Endodermal cell (in vitro differentiated cells): ENCODE measurements around the gene IL36B. TPM values are rescaled to one million over a fixed set of nuclear protein-coding genes. Genes with fewer than 3 reads are reported as not detected.

Source experiments
- DNase-seq: peaks from one replicate; pipeline ENCODE4 v3.0.0-alpha.2; 2017
- H3K27ac ChIP-seq: 2 replicates; pipeline ENCODE4 v1.5.1; 2013; ENCODE audit warnings: mild to moderate bottlenecking, low read depth, low read length, moderate library complexity
- H3K27me3 ChIP-seq: 2 replicates; pipeline ENCODE4 v1.6.1; 2013; ENCODE audit warnings: mild to moderate bottlenecking, low read length, moderate library complexity; ENCODE audit not compliant: insufficient read depth, control insufficient read depth, poor library complexity, severe bottlenecking
- H3K36me3 ChIP-seq: 2 replicates; pipeline ENCODE4 v1.7.0; 2013; ENCODE audit warnings: mild to moderate bottlenecking, low read length, moderate library complexity; ENCODE audit not compliant: control insufficient read depth, insufficient read depth
- H3K4me1 ChIP-seq: one replicate; pipeline ENCODE4 v1.7.0; 2013; ENCODE audit warnings: low read length; ENCODE audit not compliant: control insufficient read depth, insufficient read depth
- H3K4me3 ChIP-seq: 2 replicates; pipeline ENCODE4 v1.5.1; 2013; ENCODE audit warnings: mild to moderate bottlenecking, low read length, moderate library complexity
- H3K9ac ChIP-seq: 2 replicates; pipeline ENCODE4 v1.6.1; 2013; ENCODE audit warnings: mild to moderate bottlenecking, low read length, moderate library complexity; ENCODE audit not compliant: poor library complexity, severe bottlenecking; ENCODE audit errors: extremely low read depth
- H3K9me3 ChIP-seq: 2 replicates; pipeline ENCODE4 v1.6.1; 2013; ENCODE audit warnings: mild to moderate bottlenecking, low read length, moderate library complexity; ENCODE audit not compliant: control insufficient read depth
- H3K27ac Mint-ChIP-seq: 2 replicates; pipeline ENCODE4 v1.8.0; 2020; ENCODE audit warnings: mixed read lengths
- H3K27me3 Mint-ChIP-seq: 2 replicates; pipeline ENCODE4 v1.8.0; 2021; ENCODE audit warnings: mild to moderate bottlenecking, mixed read lengths; ENCODE audit not compliant: insufficient read depth
- H3K36me3 Mint-ChIP-seq: 2 replicates; pipeline ENCODE4 v1.8.0; 2020; ENCODE audit warnings: low read depth, mixed read lengths
- H3K4me1 Mint-ChIP-seq: 2 replicates; pipeline ENCODE4 v1.8.0; 2020; ENCODE audit warnings: mixed read lengths
- H3K4me3 Mint-ChIP-seq: 2 replicates; pipeline ENCODE4 v1.8.0; 2020; ENCODE audit warnings: mild to moderate bottlenecking, moderate library complexity, mixed read lengths
- H3K9me3 Mint-ChIP-seq: 2 replicates; pipeline ENCODE4 v1.8.0; 2020; ENCODE audit warnings: mild to moderate bottlenecking, mixed read lengths
- CTCF ChIP-seq: fragments of 200-600 bp; sonication (generic); conservative IDR thresholded peaks from 2 replicates; pipeline ENCODE4 v1.5.0; 2021; ENCODE audit warnings: antibody characterized with exemption, mild to moderate bottlenecking
- WGBS, 2 experiments: methylation state at CpG; one replicate each; pipeline versions ENCODE4 v1.1.5 to v1.1.7; 2013; ENCODE audit warnings: missing lambda C conversion rate in 2 of 2, mixed read lengths in 1 of 2; ENCODE audit not compliant: insufficient coverage in 1 of 2, insufficient read length in 1 of 2; 5-methylcytosine and 5-hydroxymethylcytosine counted together
- total RNA-seq, 2 donors: library from RNA; stranded (reverse); fragmentation: NEBNext Ultra II Directional in 1 of 2; extraction: Animal tissue kit (Norgen Biotek cat#: 25700) in 1 of 2; gene quantifications; 2 replicates in 1 of 2; 3 replicates in 1 of 2; pipeline ENCODE4 v1.2.1, GENCODE V29; 2021

The IL36B gene
- total RNA-seq, 2 donors from 2014 or later, result not detected

- Histone ChIP-seq H3K4me3 (no peak overlapping the region), H3K9ac (no peak overlapping the region), H3K27me3 (peaks cover 16% of the 10 kb centered on the region), H3K36me3 (no peaks in the 10 kb centered on the region), H3K4me1 (no peaks in the 10 kb centered on the region), H3K27ac (no peak overlapping the region), H3K9me3 (no peaks in the 10 kb centered on the region)
- Mint-ChIP-seq H3K4me1 (peaks cover 2% of the 10 kb centered on the region), H3K27ac (no peak overlapping the region), H3K36me3 (no peaks in the 10 kb centered on the region), H3K27me3 (peaks cover 18% of the 10 kb centered on the region), H3K4me3 (no peak overlapping the region), H3K9me3 (no peaks in the 10 kb centered on the region)
- no peak for TF ChIP-seq CTCF
- DNase-seq, result no peak
- WGBS, 2 experiments, result 94 to 95% methylated on average over 2 to 3 of the region's 3 CpGs
Measured at GRCh38 chr2:113038291-113038690, 14.4 kb downstream of the IL36B start.

GRCh38 chr2:113036763-113037162 lies 15.9 kb downstream of the IL36B start:
- Mint-ChIP-seq H3K27ac (no peak overlapping the region), H3K9me3 (no peaks in the 10 kb centered on the region), H3K27me3 (peaks cover 19% of the 10 kb centered on the region), H3K4me3 (no peak overlapping the region), H3K4me1 (peaks cover 2% of the 10 kb centered on the region), H3K36me3 (no peaks in the 10 kb centered on the region)
- WGBS, 2 experiments, result 93 to 100% methylated on average over 9 of the region's 9 CpGs
- DNase-seq, result no peak
- no peaks in the 10 kb centered on the region for H3K36me3 ChIP-seq
- H3K27ac ChIP-seq, result no peak overlapping the region
- H3K27me3 ChIP-seq, result peaks cover 30% of the 10 kb centered on the region
- H3K9ac ChIP-seq, result no peak overlapping the region
- no peaks in the 10 kb centered on the region for H3K9me3 ChIP-seq
- H3K4me1 ChIP-seq, result no peaks in the 10 kb centered on the region
- no peak overlapping the region for H3K4me3 ChIP-seq
- TF ChIP-seq CTCF, result no peak

GRCh38 chr2:113034016-113034415 lies 18.7 kb downstream of the IL36B start:
- no peak for TF ChIP-seq CTCF
- no peaks in the 10 kb centered on the region for H3K36me3 ChIP-seq
- no peaks in the 10 kb centered on the region for H3K4me1 Mint-ChIP-seq
- H3K27me3 ChIP-seq, result peaks cover 37% of the 10 kb centered on the region
- WGBS, 2 experiments, result 78 to 86% methylated on average over 3 of the region's 3 CpGs
- H3K9ac ChIP-seq, result no peak overlapping the region
- no peak for DNase-seq
- H3K4me1 ChIP-seq, result no peaks in the 10 kb centered on the region
- H3K27ac ChIP-seq, result no peak overlapping the region
- no peaks in the 10 kb centered on the region for H3K36me3 Mint-ChIP-seq
- H3K4me3 Mint-ChIP-seq, result no peak overlapping the region
- H3K9me3 ChIP-seq, result no peaks in the 10 kb centered on the region
- H3K9me3 Mint-ChIP-seq, result no peaks in the 10 kb centered on the region
- no peak overlapping the region for H3K4me3 ChIP-seq
- H3K27ac Mint-ChIP-seq, result no peak overlapping the region
- peaks cover 25% of the 10 kb centered on the region for H3K27me3 Mint-ChIP-seq
